Tibial nerve (tissue), 4 donors: ENCODE measurements around the gene ERFL.
"Not testable (repeated sequence)": the region's sequence is repeated elsewhere in the genome, so short reads cannot be mapped to it uniquely, and the experiment has no call there.

ENCODE experiments used
- CTCF ChIP-seq, 5 experiments: fragments of 200-600 bp in 3 of 5; fragments of 450-650 bp in 2 of 5; sonication (generic) in 3 of 5; IDR thresholded peaks; one replicate each; pipeline ENCODE4 v1.5.1; 2016 to 2019; ENCODE audit warnings: antibody characterized with exemption in 5 of 5, mild to moderate bottlenecking in 3 of 5, moderate library complexity in 2 of 5
- EP300 ChIP-seq, 2 donors: sonication (generic); formaldehyde crosslinking; IDR thresholded peaks; one replicate each; pipeline ENCODE4 v1.6.1; 2017; ENCODE audit warnings: antibody characterized with exemption in 2 of 2, mild to moderate bottlenecking in 1 of 2
- POLR2A ChIP-seq, 2 donors: fragments of 450-650 bp; IDR thresholded peaks; one replicate each; pipeline ENCODE4 v1.6.1; 2017; ENCODE audit warnings: antibody characterized with exemption in 2 of 2, mild to moderate bottlenecking in 2 of 2, moderate library complexity in 2 of 2

GRCh38 chr19:41939209-41939608, 11.0 kb upstream of the ERFL start:
- TF ChIP-seq CTCF, EP300, POLR2A (IDR thresholded peaks at IDR 0.05): not testable (repeated sequence)
